ENCODE results near the gene S100Z. TPM values are rescaled to one million over a fixed set of nuclear protein-coding genes. Genes with fewer than 3 reads are reported as not detected.

The S100Z gene
- total and polyA plus RNA-seq, 10 of the 15 experiments (the other 5 are each of a cell fraction or from before 2014, with no cell fraction given) = 0.12 to 0.51 (median 0.30) TPM; not detected in 2

DNA sequence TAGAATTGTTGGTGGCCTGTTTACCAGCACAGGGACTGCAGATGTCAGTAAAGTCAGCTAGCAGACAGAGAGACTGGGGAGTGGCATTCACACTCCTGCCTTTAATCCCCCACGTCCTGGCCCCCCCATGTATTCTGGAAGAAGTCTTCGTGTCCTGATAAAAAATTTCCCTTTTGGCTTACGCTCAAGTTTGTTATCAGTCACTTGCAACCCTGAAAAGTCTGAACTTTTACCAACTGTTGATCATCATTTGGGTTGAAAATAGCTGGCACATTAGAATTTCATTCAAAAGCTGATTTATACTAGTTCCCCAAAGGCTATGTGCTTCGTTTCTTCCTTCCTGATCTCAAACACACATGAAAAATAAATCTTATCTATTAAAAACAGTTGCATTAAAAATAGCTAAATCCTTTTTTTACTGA is 97.3 kb downstream of the S100Z start:
- RAD21 ChIA-PET (ENCODE audit: unreplicated experiment) = no interaction called here
- H3K9ac ChIP-seq (ENCODE audit: control insufficient read depth, insufficient read depth, low read length) = no peak overlapping the region
- no peaks in the 10 kb centered on the region; a peak in 2 of 4 replicates for H3K27me3 ChIP-seq (replicated peaks in 1 of 2; ENCODE audit: control insufficient read depth in 2 of 2, insufficient read depth in 2 of 2, low read length in 1 of 2)
- no peaks in the 10 kb centered on the region for H3K79me2 ChIP-seq (ENCODE audit: control insufficient read depth, insufficient read depth, low read length)
- H3K36me3 ChIP-seq (ENCODE audit: control insufficient read depth in 2 of 2, insufficient read depth in 2 of 2, low read length in 1 of 2) = no peaks in the 10 kb centered on the region
- TF ChIP-seq CHD4 (IDR thresholded peaks at IDR 0.05) (no peak), HDAC2 (IDR thresholded peaks at IDR 0.05) (no peak), CHD2 (IDR thresholded peaks at IDR 0.05; ENCODE audit: borderline replicate concordance, low read depth, low read length) (no peak), TARDBP (IDR thresholded peaks at IDR 0.05; ENCODE audit: borderline replicate concordance) (no peak), PKNOX1 (IDR thresholded peaks at IDR 0.05) (no peak), NFYA (IDR thresholded peaks at IDR 0.05; ENCODE audit: borderline replicate concordance, low read depth, low read length) (no peak), MYC (IDR thresholded peaks at IDR 0.05; ENCODE audit: insufficient read depth, insufficient read length, insufficient replicate concordance, low read length, severe bottlenecking) (no peak)
- TF ChIP-seq, protein P1, sequence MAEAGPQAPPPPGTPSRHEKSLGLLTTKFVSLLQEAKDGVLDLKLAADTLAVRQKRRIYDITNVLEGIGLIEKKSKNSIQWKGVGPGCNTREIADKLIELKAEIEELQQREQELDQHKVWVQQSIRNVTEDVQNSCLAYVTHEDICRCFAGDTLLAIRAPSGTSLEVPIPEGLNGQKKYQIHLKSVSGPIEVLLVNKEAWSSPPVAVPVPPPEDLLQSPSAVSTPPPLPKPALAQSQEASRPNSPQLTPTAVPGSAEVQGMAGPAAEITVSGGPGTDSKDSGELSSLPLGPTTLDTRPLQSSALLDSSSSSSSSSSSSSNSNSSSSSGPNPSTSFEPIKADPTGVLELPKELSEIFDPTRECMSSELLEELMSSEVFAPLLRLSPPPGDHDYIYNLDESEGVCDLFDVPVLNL (IDR thresholded peaks at IDR 0.05; ENCODE audit: low read depth, low read length) = no peak
- no peak overlapping the region for H3K4me3 ChIP-seq
- in situ Hi-C loops (cut with MboI) (no loop called here), intact Hi-C loops (cut with micrococcal nuclease; ENCODE audit: unreplicated experiment) (no loop called here)
- no peak overlapping the region for H3K27ac ChIP-seq (ENCODE audit: control insufficient read depth, insufficient read depth)
- no peak for ATAC-seq
- H4K20me1 ChIP-seq (ENCODE audit: control insufficient read depth, insufficient read depth) = no peaks in the 10 kb centered on the region
- SMC1A ChIA-PET (ENCODE audit: uncharacterized antibody, unreplicated experiment) = interaction anchor here (1.1 kb wide), 2 partner anchors 11 to 14 kb away, joined by 3 to 5 read pairs; no protein-coding TSS in a partner anchor
- POLR2A ChIA-PET = no interaction called here
- CTCF ChIA-PET = no interaction called here
- no peak for DNase-seq (ENCODE audit: low read depth, low spot score)
- BruUV-seq (replicated peaks) = no TSS peak
- FAIRE-seq = no peak
- no peaks in the 10 kb centered on the region for H3K4me1 ChIP-seq (ENCODE audit: control insufficient read depth, insufficient read depth, low read length)
- 9% methylated on average over 4 of the region's 4 CpGs for WGBS (ENCODE audit: insufficient coverage, insufficient replicate concordance, low lambda C conversion rate, missing lambda C conversion rate)
- no peak overlapping the region for H2AFZ ChIP-seq (ENCODE audit: control insufficient read depth, low read depth, low read length)
- H3K9me3 ChIP-seq (replicated peaks; ENCODE audit: control insufficient read depth, insufficient read depth, low read length) = no peaks in the 10 kb centered on the region
- no peak overlapping the region for H3K4me2 ChIP-seq (ENCODE audit: control insufficient read depth, insufficient read depth)
